Measurements from ENCODE around the gene PLA2G4A. TPM values are rescaled to one million over a fixed set of nuclear protein-coding genes. Genes with fewer than 3 reads are reported as not detected.

PLA2G4A gene
- total RNA-seq, 1 experiment from 2014 or later: 0.39 TPM

- Histone ChIP-seq H3K23ac (ENCODE audit: insufficient read length, low read depth, low read length) (no peak overlapping the region), H3K23me2 (ENCODE audit: insufficient read length, low read depth, low read length, poor library complexity, severe bottlenecking) (no peaks in the 10 kb centered on the region), H3K27me3 (ENCODE audit: insufficient read depth, low read length) (no peaks in the 10 kb centered on the region), H2AFZ (ENCODE audit: low read length) (no peak overlapping the region), H4K20me1 (ENCODE audit: control insufficient read depth, insufficient read depth, insufficient read length) (no peaks in the 10 kb centered on the region), H3K9ac (ENCODE audit: extremely low read depth, insufficient read length, low read length) (no peak overlapping the region), H2BK5ac (ENCODE audit: insufficient read length, low read length) (no peak overlapping the region), H4K91ac (ENCODE audit: insufficient read length, low read depth, low read length) (no peak overlapping the region), H3K18ac (ENCODE audit: insufficient read length, low read depth, low read length) (no peak overlapping the region), H3K4me2 (ENCODE audit: insufficient read depth, insufficient read length, low read length) (no peak overlapping the region), H3K9me3 (ENCODE audit: control insufficient read depth, low read depth, low read length) (no peaks in the 10 kb centered on the region), H2AK5ac (ENCODE audit: insufficient read length, low read length) (no peak overlapping the region), H4K8ac (replicated peaks; ENCODE audit: insufficient read length, low read depth, low read length) (no peak overlapping the region), H3K27ac (ENCODE audit: insufficient read length, low read depth, low read length) (no peak overlapping the region), H3T11ph (ENCODE audit: low read length) (no peak overlapping the region), H4K5ac (ENCODE audit: insufficient read length, low read depth, low read length) (no peak overlapping the region), H3K4me1 (ENCODE audit: insufficient read depth, low read length) (no peaks in the 10 kb centered on the region), H2BK15ac (ENCODE audit: low read depth, low read length) (no peak overlapping the region), H2BK120ac (ENCODE audit: low read depth, low read length, poor library complexity, severe bottlenecking) (no peak overlapping the region), H2BK20ac (ENCODE audit: low read depth, low read length, poor library complexity, severe bottlenecking) (no peak overlapping the region), H2BK12ac (ENCODE audit: insufficient read length, low read depth, low read length) (no peak overlapping the region), H3K79me2 (ENCODE audit: insufficient read depth, low read length) (no peaks in the 10 kb centered on the region), H3K79me1 (ENCODE audit: insufficient read depth, low read depth, low read length, poor library complexity, severe bottlenecking) (no peaks in the 10 kb centered on the region), H3K56ac (ENCODE audit: insufficient read length, low read depth, low read length) (no peak overlapping the region), H3K4ac (ENCODE audit: low read depth, low read length) (no peak overlapping the region), H3K14ac (ENCODE audit: insufficient read depth, low read length) (no peak overlapping the region)
- Mint-ChIP-seq H3K36me3 (ENCODE audit: insufficient read depth in 1 of 3, low read depth in 3 of 3) (no peaks in the 10 kb centered on the region), H3K27me3 (ENCODE audit: low read depth) (no peaks in the 10 kb centered on the region; the same call in 1 of the 2 replicates), H3K27ac (no peak overlapping the region), H3K4me1 (peaks cover 0 to 3% of the 10 kb centered on the region in 2 experiments; a peak in 1 of 4 replicates), H3K4me3 (no peak overlapping the region), H3K9me3 (no peaks in the 10 kb centered on the region)
- DNase-seq: no peak
- no peak for TF ChIP-seq CTCF (conservative IDR thresholded peaks at IDR 0.05)
- whole genome bisulfite sequencing (ENCODE audit: extremely low coverage, insufficient read length, low lambda C conversion rate): no CpG with 5 or more reads among the region's 1 CpG
Observed at GRCh38 chr1:186865253-186865652, 36.5 kb downstream of the PLA2G4A start.
